ENCODE data around the gene KYNU.

GRCh38 chr2:142974288-142975024 is 97.0 kb downstream of the KYNU start:
- TF ChIP-seq EP300 (IDR thresholded peaks at IDR 0.05) (no peak), CTCF (IDR thresholded peaks at IDR 0.05) (no peak)
